MM.1S (cell line): ENCODE results near the gene NRXN3.

Source experiments
- EZH2 ChIP-seq: fragments of 300-600 bp; sonication (generic); optimal IDR thresholded peaks from 2 replicates; pipeline ENCODE3; 2017; ENCODE audit warnings: low read depth, mild to moderate bottlenecking, antibody characterized with exemption, low read length, mixed read lengths
- TF ChIP-seq, protein P1 (sequence below): fragments of 300-600 bp; sonication (generic); IDR thresholded peaks from 2 replicates; pipeline ENCODE4 v1.5.1; 2016; ENCODE audit warnings: antibody characterized with exemption, low read length, mixed read lengths

- TF ChIP-seq, protein P1, sequence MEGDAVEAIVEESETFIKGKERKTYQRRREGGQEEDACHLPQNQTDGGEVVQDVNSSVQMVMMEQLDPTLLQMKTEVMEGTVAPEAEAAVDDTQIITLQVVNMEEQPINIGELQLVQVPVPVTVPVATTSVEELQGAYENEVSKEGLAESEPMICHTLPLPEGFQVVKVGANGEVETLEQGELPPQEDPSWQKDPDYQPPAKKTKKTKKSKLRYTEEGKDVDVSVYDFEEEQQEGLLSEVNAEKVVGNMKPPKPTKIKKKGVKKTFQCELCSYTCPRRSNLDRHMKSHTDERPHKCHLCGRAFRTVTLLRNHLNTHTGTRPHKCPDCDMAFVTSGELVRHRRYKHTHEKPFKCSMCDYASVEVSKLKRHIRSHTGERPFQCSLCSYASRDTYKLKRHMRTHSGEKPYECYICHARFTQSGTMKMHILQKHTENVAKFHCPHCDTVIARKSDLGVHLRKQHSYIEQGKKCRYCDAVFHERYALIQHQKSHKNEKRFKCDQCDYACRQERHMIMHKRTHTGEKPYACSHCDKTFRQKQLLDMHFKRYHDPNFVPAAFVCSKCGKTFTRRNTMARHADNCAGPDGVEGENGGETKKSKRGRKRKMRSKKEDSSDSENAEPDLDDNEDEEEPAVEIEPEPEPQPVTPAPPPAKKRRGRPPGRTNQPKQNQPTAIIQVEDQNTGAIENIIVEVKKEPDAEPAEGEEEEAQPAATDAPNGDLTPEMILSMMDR, result no peak
- TF ChIP-seq EZH2, result no peak
Measured at GRCh38 chr14:79548836-79549235, 1378.7 kb downstream of the NRXN3 start.
